HEK293T (cell line): ENCODE data around the gene RBM44.

Experiments
- CTCF ChIA-PET: fragments of 350-600 bp; formaldehyde crosslinking; extraction: SDS; loops from one replicate; lab custom pipeline; 2021; ENCODE audit warnings: antibody characterized with exemption, inconsistent platforms; lab: Yijun Ruan, JAX
- POLR2A ChIA-PET: fragments of 350-600 bp; formaldehyde crosslinking; extraction: SDS; loops from one replicate; lab custom pipeline; 2020; ENCODE audit warnings: antibody characterized with exemption, inconsistent platforms; lab: Yijun Ruan, JAX
- DNase-seq: peaks from one replicate; pipeline ENCODE4 v3.0.0; 2012; ENCODE audit warnings: mixed read lengths; ENCODE audit errors: extremely low spot score
- ARNT ChIP-seq: fragments of 450-650 bp; IDR thresholded peaks from 2 replicates; pipeline ENCODE4 v1.6.1; 2017; ENCODE audit warnings: mild to moderate bottlenecking
- BHLHE40 ChIP-seq: fragments of 450-650 bp; IDR thresholded peaks from 2 replicates; pipeline ENCODE4 v1.6.1; 2016; ENCODE audit warnings: mild to moderate bottlenecking, moderate library complexity, borderline replicate concordance
- CTBP1 ChIP-seq: fragments of 450-650 bp; IDR thresholded peaks from 2 replicates; pipeline ENCODE4 v1.6.1; 2016; ENCODE audit warnings: borderline replicate concordance
- ELF4 ChIP-seq: fragments of 450-650 bp; IDR thresholded peaks from 2 replicates; pipeline ENCODE4 v1.6.1; 2017; ENCODE audit warnings: antibody characterized with exemption
- FOXA1 ChIP-seq: fragments of 450-650 bp; IDR thresholded peaks from 2 replicates; pipeline ENCODE4 v1.6.1; 2016; ENCODE audit warnings: mild to moderate bottlenecking
- FOXK2 ChIP-seq: fragments of 450-650 bp; IDR thresholded peaks from 2 replicates; pipeline ENCODE4 v1.6.1; 2016; ENCODE audit warnings: mild to moderate bottlenecking
- FOXM1 ChIP-seq: fragments of 450-650 bp; IDR thresholded peaks from 2 replicates; pipeline ENCODE4 v1.6.1; 2017; ENCODE audit warnings: mild to moderate bottlenecking, borderline replicate concordance
- HDGF ChIP-seq: fragments of 450-650 bp; IDR thresholded peaks from 2 replicates; pipeline ENCODE4 v1.6.1; 2017; ENCODE audit warnings: antibody characterized with exemption, borderline replicate concordance
- L3MBTL2 ChIP-seq: fragments of 450-650 bp; conservative IDR thresholded peaks from 2 replicates; pipeline ENCODE4 v1.6.1; 2016; ENCODE audit warnings: mild to moderate bottlenecking
- LEF1 ChIP-seq: fragments of 450-650 bp; IDR thresholded peaks from 2 replicates; pipeline ENCODE4 v1.6.1; 2017; ENCODE audit warnings: mild to moderate bottlenecking, borderline replicate concordance
- NFRKB ChIP-seq: fragments of 450-650 bp; IDR thresholded peaks from 2 replicates; pipeline ENCODE4 v1.6.1; 2016; ENCODE audit warnings: mild to moderate bottlenecking, moderate library complexity
- SP1 ChIP-seq: fragments of 450-650 bp; IDR thresholded peaks from 2 replicates; pipeline ENCODE4 v1.6.1; 2017
- SUZ12 ChIP-seq: fragments of 450-650 bp; IDR thresholded peaks from 2 replicates; pipeline ENCODE4 v1.6.1; 2016; ENCODE audit warnings: mild to moderate bottlenecking
- TARDBP ChIP-seq: fragments of 450-650 bp; IDR thresholded peaks from 2 replicates; pipeline ENCODE4 v1.6.1; 2016
- ZNF384 ChIP-seq: fragments of 450-650 bp; IDR thresholded peaks from 2 replicates; pipeline ENCODE4 v1.6.1; 2016
- TF ChIP-seq, protein P1 (sequence below): fragments of 450-650 bp; IDR thresholded peaks from 2 replicates; pipeline ENCODE4 v1.6.1; 2016

Gene RBM44

DNA sequence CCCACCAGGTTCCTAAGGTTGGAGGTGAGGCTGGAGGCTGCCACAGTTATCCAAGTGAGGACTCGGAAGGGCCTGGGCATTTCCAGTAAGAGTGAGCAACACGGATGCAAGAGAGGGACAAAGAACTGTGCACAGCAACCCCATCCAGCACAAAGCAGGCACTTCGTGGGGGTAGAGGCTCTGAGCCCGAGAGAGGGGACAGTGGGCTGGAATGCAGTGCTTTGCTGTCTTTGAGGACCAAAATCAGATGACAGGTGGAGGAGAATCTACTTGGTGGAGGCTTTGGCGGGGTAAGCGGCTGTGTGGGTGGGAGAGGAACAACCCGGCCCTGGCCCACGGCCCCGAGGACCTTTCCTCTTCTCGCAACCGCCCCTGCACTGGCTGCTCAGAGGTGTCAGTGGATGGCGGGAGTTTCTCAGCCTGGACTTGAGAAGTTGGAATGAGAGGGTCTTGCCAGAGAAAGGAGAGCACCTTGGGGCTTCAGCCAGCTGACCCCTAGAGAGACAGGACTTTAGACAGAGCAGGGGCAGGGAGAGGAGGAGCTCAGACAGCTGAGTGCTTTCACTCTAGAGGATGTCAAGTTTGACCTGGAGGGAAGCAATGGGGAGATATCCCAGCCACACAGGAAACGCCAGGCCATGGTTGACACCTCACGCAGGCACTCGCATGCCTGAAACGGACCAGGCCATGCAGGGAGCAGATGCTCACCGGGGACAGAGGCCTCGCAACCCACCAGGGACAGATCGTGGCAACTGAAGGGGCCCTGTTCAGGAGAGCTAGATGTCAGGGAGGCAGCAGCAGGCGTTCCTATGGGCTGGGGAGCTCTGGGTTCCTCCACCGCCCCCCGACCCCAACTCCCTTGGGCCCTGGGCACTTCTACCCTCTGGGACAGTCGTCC, 72.4 kb downstream of the RBM44 start:
- ChIA-PET POLR2A (no interaction called here), CTCF (no interaction called here)
- DNase-seq: no peak
- TF ChIP-seq ARNT (no peak), FOXM1 (no peak), FOXK2 (no peak), ZNF384 (no peak), SP1 (no peak), LEF1 (no peak), HDGF (no peak), ELF4 (no peak), BHLHE40 (no peak), NFRKB (no peak), SUZ12 (no peak), TARDBP (no peak)
- TF ChIP-seq, protein P1, sequence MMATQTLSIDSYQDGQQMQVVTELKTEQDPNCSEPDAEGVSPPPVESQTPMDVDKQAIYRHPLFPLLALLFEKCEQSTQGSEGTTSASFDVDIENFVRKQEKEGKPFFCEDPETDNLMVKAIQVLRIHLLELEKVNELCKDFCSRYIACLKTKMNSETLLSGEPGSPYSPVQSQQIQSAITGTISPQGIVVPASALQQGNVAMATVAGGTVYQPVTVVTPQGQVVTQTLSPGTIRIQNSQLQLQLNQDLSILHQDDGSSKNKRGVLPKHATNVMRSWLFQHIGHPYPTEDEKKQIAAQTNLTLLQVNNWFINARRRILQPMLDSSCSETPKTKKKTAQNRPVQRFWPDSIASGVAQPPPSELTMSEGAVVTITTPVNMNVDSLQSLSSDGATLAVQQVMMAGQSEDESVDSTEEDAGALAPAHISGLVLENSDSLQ: no peak

DNA sequence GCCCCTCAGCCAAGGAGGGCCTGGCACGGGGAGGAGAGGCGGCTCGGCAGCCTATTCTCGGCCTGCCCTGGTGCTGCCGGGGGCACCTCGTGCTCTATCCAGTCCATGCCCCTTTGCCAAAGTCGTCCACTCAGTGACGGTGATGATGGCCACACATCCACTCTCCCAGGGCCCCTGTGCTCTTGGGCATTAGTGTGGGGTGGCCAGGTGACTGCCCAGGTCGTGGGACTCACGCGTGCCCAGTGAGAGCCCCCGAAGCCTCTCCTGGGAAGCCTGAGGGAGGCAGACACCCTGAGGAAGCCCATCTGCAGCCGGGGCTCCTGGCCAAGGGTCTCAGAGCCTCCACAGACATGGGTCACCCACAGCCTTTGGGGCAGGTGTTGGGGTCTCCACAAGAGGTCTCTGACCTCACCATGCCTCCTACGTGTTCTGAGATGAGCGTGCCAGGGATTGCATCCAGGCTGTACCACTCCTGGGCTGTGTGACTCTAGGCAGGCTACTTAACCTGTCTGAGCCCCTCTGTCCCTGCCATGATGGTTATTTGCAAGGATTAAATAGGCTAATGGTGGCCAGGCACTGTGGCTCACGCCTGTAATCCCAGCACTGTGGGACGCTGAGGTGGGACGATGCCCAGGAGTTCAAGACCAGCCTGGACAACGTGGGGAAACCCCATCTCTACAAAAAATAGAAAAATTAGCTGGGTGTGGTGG, 73.8 kb downstream of the RBM44 start:
- POLR2A ChIA-PET: no interaction called here
- CTCF ChIA-PET: interaction anchor here (0.6 kb wide), 1 partner anchor 134 kb away, joined by 5 read pairs; no protein-coding TSS in a partner anchor
- no peak for DNase-seq
- TF ChIP-seq SP1 (no peak), CTBP1 (no peak), ELF4 (no peak), FOXA1 (no peak), TARDBP (no peak), SUZ12 (no peak), FOXK2 (no peak), LEF1 (no peak), HDGF (no peak), NFRKB (no peak), ARNT (no peak), L3MBTL2 (no peak), ZNF384 (no peak), FOXM1 (no peak)

DNA sequence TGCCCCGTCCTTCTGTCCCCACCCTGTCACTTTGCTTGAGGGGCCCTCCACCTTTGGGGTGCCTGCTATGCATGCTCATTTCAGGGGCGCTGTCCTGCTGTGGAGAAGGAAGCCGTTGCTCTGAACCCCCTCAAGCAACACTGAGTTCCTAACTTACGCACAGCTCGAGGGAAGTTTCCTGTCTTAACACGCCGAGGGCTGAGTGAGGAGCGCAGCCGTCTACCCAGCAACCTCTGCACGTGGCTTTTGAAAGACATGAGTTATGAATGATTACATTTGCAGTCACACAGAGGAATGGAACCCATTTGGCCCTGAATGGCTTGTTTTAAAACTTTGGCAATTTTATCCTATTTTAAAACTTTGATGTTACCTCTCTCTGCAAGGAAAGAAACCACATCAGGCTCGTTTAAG, 74.8 kb downstream of the RBM44 start:
- no peak for DNase-seq
- ChIA-PET POLR2A (no interaction called here), CTCF (no interaction called here)
- TF ChIP-seq L3MBTL2 (no peak), CTBP1 (no peak), FOXM1 (no peak), BHLHE40 (no peak), FOXK2 (no peak), ARNT (no peak), HDGF (no peak), ELF4 (no peak), TARDBP (no peak)
- TF ChIP-seq, protein P1: no peak

DNA sequence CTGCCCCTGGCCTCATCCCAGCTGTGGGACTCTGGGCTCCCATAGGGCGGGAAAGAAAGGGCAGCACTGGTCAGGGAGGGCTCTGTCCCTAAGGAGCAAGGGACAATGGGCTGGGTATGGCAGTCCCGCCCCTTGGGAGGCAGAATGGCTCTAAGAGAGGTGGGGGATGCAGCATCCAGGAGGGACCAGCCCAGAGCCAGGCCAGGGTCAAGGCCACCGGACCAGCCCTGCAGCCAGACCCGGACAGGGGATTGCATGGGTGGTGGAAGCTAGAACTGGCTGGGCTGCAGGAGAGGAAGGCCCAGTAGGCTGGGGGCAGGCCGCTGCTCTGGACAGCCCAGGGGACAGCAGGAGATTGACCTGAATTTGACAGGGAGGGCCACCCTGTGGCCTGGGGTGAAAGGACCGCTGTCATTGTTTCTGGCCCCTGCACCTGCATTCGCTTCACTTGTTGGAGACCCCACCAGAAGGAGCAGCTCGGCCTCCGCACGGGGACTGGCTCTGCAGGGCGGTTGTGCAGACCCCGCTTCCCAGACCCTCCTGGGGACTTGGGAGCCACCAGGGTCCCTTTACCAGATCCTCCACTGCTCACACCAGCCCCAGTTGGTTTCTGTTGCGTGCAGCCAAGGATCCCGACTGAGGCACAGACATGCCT, 75.4 kb downstream of the RBM44 start:
- no peak for DNase-seq
- ChIA-PET POLR2A (no interaction called here), CTCF (no interaction called here)
- TF ChIP-seq FOXM1 (no peak), BHLHE40 (no peak), FOXK2 (no peak), SUZ12 (no peak), CTBP1 (no peak)

DNA sequence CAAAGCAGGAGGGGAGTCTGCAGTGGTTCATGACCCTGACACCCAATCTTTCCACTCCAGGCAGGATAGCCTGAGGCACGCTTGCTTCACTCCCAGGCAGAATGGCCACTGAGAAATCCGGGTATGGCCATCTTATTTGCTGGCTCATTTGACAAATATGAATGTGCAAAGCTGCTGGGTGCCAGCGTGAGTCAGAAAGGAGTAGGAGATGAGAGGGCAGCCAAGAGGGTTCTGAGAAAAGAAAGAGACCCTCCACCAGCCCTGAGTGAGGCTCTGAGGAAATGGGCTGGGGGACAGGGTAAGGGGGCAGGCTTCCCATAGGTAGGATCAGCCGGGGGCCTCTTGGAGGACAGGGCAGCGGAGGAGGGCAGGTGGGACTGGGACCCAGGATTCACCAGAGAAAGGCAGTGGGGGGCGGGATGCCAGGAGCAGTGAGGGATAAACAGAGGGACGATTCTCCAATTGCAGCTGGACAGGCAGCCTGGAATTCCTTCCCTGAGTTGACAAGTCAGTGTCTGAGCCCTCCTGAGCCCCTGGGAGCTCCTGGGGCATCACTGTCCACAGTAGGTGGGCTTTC, 76.1 kb downstream of the RBM44 start:
- CTCF ChIA-PET: no interaction called here

More for the DNA sequence above, 76.1 kb downstream of the RBM44 start:
- POLR2A ChIA-PET: no interaction called here
- DNase-seq: no peak
- TF ChIP-seq FOXM1: no peak
- no peak for TF ChIP-seq BHLHE40
- TF ChIP-seq SUZ12: no peak
- no peak for TF ChIP-seq HDGF
- TF ChIP-seq L3MBTL2: no peak
- no peak for TF ChIP-seq FOXK2
- no peak for TF ChIP-seq ZNF384
- no peak for TF ChIP-seq ARNT
- TF ChIP-seq ELF4: no peak
- TF ChIP-seq NFRKB: no peak
- TF ChIP-seq, protein P1: no peak
- no peak for TF ChIP-seq CTBP1
